ENCODE results near the gene PITX2.
A peak's percentile ranks its signal among the peaks of the same experiment; 100 is the strongest.

The PITX2 gene

DNA sequence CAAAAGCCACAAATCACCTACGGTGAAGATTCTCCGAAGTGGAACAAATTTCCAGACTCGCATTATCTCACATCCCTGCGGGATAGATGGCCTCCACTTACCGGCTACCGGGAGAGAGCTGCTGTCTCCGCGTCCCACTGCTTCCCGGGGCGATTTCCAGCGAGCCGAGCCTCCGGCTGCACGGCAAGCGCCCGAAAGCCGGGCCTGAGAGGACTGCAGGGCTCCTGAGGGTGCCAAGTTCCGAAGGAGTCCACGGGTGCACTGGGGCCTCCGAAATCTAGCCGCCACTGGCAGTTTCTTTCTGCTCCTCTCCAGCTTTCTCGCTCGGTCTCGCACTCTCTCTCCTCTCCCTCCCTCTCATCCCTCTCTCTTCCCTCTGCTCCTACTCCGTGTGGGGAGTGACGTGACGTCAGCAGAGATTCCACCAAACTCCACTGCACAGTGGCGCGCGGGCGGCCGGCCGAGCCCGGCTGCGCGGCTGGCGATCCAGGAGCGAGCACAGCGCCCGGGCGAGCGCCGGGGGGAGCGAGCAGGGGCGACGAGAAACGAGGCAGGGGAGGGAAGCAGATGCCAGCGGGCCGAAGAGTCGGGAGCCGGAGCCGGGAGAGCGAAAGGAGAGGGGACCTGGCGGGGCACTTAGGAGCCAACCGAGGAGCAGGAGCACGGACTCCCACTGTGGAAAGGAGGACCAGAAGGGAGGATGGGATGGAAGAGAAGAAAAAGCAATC lies 14.0 kb upstream of the PITX2 start:
- TF ChIP-seq, protein P1, sequence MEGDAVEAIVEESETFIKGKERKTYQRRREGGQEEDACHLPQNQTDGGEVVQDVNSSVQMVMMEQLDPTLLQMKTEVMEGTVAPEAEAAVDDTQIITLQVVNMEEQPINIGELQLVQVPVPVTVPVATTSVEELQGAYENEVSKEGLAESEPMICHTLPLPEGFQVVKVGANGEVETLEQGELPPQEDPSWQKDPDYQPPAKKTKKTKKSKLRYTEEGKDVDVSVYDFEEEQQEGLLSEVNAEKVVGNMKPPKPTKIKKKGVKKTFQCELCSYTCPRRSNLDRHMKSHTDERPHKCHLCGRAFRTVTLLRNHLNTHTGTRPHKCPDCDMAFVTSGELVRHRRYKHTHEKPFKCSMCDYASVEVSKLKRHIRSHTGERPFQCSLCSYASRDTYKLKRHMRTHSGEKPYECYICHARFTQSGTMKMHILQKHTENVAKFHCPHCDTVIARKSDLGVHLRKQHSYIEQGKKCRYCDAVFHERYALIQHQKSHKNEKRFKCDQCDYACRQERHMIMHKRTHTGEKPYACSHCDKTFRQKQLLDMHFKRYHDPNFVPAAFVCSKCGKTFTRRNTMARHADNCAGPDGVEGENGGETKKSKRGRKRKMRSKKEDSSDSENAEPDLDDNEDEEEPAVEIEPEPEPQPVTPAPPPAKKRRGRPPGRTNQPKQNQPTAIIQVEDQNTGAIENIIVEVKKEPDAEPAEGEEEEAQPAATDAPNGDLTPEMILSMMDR (IDR thresholded peaks at IDR 0.05; ENCODE audit: extremely low read depth, insufficient read depth, missing control alignments) = no peak
- in situ Hi-C loops (cut with MboI; ENCODE audit: low pct_unique_long_range_greater_than_20kb, low sequenced_read_pairs, unreplicated experiment) = loop anchor here (25.0 kb wide), 2 partner anchors 325 to 1000 kb away; no protein-coding TSS in a partner anchor
- no peak for DNase-seq (ENCODE audit: low spot score)

DNA sequence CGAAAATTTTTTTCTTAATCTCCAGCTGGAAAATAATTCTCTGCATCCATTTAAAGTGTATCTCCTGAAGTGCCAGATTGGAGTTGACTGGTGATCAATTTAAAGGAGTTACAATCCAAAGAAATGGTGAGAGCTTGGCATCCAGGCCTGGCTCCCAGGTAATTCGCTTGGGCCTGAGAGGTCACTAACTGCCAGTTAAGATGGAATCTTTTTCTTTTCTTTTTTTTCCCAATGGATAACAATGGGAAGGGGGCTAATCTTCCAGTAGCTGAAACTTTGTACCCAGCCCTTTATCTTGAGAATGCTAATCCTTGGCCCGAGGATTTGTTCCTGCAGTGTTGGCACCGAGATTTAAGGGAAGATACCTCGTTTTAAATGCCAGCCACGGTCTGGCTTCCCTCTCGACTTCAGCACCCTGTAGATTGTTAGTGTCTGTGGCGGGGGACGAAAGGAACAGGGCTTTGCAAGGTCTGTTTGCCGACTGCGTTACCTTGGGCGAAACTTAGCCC lies 13.3 kb upstream of the PITX2 start:
- in situ Hi-C loops (cut with MboI; ENCODE audit: low pct_unique_long_range_greater_than_20kb, low sequenced_read_pairs, unreplicated experiment) = loop anchor here (25.0 kb wide), 2 partner anchors 326 to 1001 kb away; no protein-coding TSS in a partner anchor
- TF ChIP-seq, protein P1 (IDR thresholded peaks at IDR 0.05; ENCODE audit: extremely low read depth, insufficient read depth, missing control alignments) = no peak

DNA sequence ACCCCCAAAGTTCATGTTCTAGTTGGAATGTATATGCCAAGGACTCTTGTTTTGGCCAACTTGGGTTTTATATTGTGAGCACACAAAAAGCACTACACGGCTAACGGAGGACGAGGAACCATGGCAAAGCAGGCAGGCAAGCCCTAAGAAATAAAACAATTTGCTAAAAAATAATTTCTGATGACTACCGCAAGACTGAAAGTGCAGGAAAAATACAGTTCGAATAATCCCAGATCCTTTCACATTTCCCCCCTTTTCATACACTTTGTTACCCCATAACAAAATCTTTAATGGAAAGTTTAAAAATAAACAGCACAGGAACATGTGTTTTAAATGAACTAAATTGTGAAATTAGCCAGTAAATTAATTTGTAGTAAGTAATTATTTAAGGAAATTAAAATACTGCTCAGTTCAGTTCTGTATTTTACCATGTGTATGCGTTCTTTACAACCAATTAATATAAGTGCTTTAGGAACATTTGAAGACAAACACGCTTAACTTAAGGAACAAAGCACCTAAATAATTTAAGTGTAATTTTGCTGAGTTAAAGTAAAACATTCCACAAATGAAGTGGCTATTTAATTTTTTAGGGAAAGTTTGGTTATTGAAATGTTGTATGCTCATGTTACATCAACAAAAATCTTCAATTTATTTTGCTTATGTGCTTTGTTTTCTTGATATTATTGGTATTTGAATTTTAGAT lies 12.4 kb upstream of the PITX2 start:
- in situ Hi-C loops (cut with MboI; ENCODE audit: low pct_unique_long_range_greater_than_20kb, low sequenced_read_pairs, unreplicated experiment) = loop anchor here (25.0 kb wide), 2 partner anchors 327 to 1002 kb away; no protein-coding TSS in a partner anchor
- TF ChIP-seq, protein P1 (IDR thresholded peaks at IDR 0.05; ENCODE audit: extremely low read depth, insufficient read depth, missing control alignments) = no peak
- no peak for DNase-seq (ENCODE audit: low spot score)

More for the DNA sequence above, 13.3 kb upstream of the PITX2 start:
- peak; percentile 29 for DNase-seq (ENCODE audit: low spot score)

DNA sequence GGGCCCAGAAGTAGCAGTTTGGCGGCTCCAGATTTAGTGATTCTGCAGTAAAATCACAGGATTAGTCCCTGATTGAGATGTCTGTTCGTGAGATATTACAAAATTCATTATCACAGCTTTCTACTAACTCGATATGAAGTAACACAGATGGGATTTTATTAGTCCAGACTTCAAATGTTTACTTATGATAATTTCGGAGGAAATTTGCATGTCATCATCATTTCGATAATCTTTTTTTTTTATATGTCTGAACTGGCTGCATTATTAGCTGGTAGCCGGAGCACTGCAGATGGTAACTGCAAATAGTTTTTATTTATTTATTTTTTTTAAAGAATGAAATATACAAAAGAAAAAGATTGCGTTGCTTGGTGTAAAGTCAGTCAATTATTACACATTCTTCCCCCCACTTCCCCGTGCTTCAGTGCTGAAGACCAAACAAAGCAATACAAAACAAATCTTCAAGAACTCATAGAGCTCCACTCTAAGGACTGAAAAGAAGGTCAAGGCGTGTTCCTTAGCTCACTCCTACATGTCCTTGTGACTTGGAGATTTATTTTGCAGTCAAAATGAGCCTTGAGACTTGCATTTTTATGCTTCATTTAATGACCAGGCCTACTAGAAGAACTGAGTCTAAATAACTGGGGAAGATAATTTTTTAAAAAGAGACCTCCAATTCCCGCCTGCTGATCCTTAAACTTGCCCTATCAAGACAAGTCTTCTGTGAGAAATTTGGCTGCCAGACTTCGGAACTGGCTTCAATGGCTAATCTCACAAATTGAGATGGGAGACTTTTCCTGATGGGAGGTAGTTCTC lies 11.7 kb upstream of the PITX2 start:
- TF ChIP-seq, protein P1 (IDR thresholded peaks at IDR 0.05; ENCODE audit: extremely low read depth, insufficient read depth, missing control alignments) = no peak
- in situ Hi-C loops (cut with MboI; ENCODE audit: low pct_unique_long_range_greater_than_20kb, low sequenced_read_pairs, unreplicated experiment) = loop anchor here (25.0 kb wide), 2 partner anchors 328 to 1003 kb away; no protein-coding TSS in a partner anchor
- DNase-seq (ENCODE audit: low spot score) = peak; percentile 26

DNA sequence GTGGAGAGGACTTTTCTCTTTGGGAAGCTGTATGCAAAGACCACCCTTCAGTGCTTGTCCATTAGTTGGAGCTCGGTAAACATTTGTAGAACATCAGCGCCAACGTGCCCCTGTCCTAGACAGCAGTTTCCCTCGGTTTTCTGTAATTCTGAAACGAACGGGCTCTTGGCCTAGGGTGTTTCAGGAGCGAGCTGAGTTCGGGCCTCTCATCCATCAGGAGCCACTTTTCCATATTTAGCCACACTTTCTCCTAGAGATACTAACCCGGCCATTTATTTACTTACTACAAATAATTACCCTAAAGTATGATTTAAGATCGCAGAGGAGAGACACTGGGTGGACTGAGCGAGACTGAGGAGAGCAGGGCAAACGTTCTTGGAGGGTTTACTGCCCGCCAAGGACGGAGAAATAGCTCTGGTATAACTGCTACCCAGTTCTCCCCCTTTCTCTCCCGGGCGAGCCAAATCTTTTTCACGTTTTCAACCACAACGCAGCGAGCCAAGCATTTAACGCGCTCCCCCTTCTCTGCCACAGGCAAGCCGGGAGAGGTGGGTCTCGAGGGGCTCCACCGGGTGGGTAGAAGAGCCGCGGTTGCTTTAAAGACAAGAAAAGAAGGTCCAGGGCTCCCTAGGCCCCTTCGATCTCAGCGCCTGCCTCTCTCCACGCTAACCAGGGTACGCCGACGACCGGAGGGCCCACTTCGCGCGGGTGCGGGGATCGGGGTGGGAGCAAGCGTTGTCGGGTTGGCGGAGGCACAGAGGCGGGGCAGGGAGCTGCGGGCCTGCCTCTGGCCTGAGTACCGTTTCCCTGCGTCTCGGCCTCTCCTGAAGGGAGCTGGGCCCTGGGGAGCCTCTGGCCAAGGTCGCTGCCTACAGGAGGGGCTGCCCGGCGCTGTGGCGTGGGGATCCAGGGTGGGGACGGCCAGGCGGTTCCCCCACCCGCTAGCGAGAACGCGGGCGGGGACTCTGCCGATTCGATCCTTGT lies 10.8 kb upstream of the PITX2 start:
- in situ Hi-C loops (cut with MboI; ENCODE audit: low pct_unique_long_range_greater_than_20kb, low sequenced_read_pairs, unreplicated experiment) = loop anchor here (25.0 kb wide), 2 partner anchors 329 to 1004 kb away; no protein-coding TSS in a partner anchor
- DNase-seq (ENCODE audit: low spot score) = peak; percentile 29
- TF ChIP-seq, protein P1 (IDR thresholded peaks at IDR 0.05; ENCODE audit: extremely low read depth, insufficient read depth, missing control alignments) = no peak
